ENCODE data around the gene METAP1.

The METAP1 gene

GRCh38 chr4:99027304-99027703 lies 31.8 kb downstream of the METAP1 start:
- Histone ChIP-seq H3K4me1 (ENCODE audit: control insufficient read depth, low read length) (peaks cover 28% of the 10 kb centered on the region), H3K79me2 (ENCODE audit: control insufficient read depth, low read length) (peaks cover 96% of the 10 kb centered on the region), H4K20me1 (ENCODE audit: control insufficient read depth, insufficient read depth, low read depth, low read length) (no peaks in the 10 kb centered on the region), H3K27ac (ENCODE audit: low read depth, low read length) (no peak overlapping the region), H3K4me2 (ENCODE audit: low read length) (no peak overlapping the region), H3F3A (ENCODE audit: control insufficient read depth, insufficient read depth) (peaks cover 6% of the 10 kb centered on the region; the same call in 1 of the 2 replicates), H3K27me3 (ENCODE audit: control insufficient read depth, low read length) (no peaks in the 10 kb centered on the region), H3K36me3 (ENCODE audit: control insufficient read depth, low read length) (peaks cover 33% of the 10 kb centered on the region), H3K9me2 (replicated peaks; ENCODE audit: control insufficient read depth, low read length) (no peaks in the 10 kb centered on the region), H3K4me3 (ENCODE audit: low read length) (no peak overlapping the region), H3K9me3 (ENCODE audit: control insufficient read depth, insufficient read depth, low read length) (no peaks in the 10 kb centered on the region)
- TF ChIP-seq EZH2phosphoT487 (IDR thresholded peaks at IDR 0.05; ENCODE audit: borderline replicate concordance, low read length) (no peak), CTCF (IDR thresholded peaks at IDR 0.05; ENCODE audit: low read depth, low read length, poor library complexity, severe bottlenecking) (no peak)

GRCh38 chr4:99028187-99028586 lies 32.7 kb downstream of the METAP1 start:
- peaks cover 28% of the 10 kb centered on the region for H3K4me1 ChIP-seq (ENCODE audit: control insufficient read depth, low read length)

GRCh38 chr4:99029018-99029735 lies 33.7 kb downstream of the METAP1 start:
- Histone ChIP-seq H3K27ac (ENCODE audit: low read depth, low read length) (peak overlapping the region; percentile 38), H3K36me3 (ENCODE audit: control insufficient read depth, low read length) (peaks cover 42% of the 10 kb centered on the region), H3K4me1 (ENCODE audit: control insufficient read depth, low read length) (peaks cover 28% of the 10 kb centered on the region), H3F3A (ENCODE audit: control insufficient read depth, insufficient read depth) (peaks cover 6% of the 10 kb centered on the region; the same call in 1 of the 2 replicates), H3K27me3 (ENCODE audit: control insufficient read depth, low read length) (no peaks in the 10 kb centered on the region), H3K4me3 (ENCODE audit: low read length) (peak overlapping the region; percentile 11; the same call in 1 of the 2 replicates), H3K4me2 (ENCODE audit: low read length) (peak overlapping the region; percentile 44), H3K9me3 (ENCODE audit: control insufficient read depth, insufficient read depth, low read length) (no peaks in the 10 kb centered on the region), H3K79me2 (ENCODE audit: control insufficient read depth, low read length) (peaks cover 92% of the 10 kb centered on the region), H3K9me2 (replicated peaks; ENCODE audit: control insufficient read depth, low read length) (no peaks in the 10 kb centered on the region), H4K20me1 (ENCODE audit: control insufficient read depth, insufficient read depth, low read depth, low read length) (no peaks in the 10 kb centered on the region)
- TF ChIP-seq EZH2phosphoT487 (IDR thresholded peaks at IDR 0.05; ENCODE audit: borderline replicate concordance, low read length) (no peak), CTCF (IDR thresholded peaks at IDR 0.05; ENCODE audit: low read depth, low read length, poor library complexity, severe bottlenecking) (no peak)

More at GRCh38 chr4:99028187-99028586, 32.7 kb downstream of the METAP1 start:
- Histone ChIP-seq H3F3A (ENCODE audit: control insufficient read depth, insufficient read depth) (peaks cover 6% of the 10 kb centered on the region; the same call in 1 of the 2 replicates), H3K27me3 (ENCODE audit: control insufficient read depth, low read length) (no peaks in the 10 kb centered on the region), H3K79me2 (ENCODE audit: control insufficient read depth, low read length) (peaks cover 93% of the 10 kb centered on the region), H3K9me3 (ENCODE audit: control insufficient read depth, insufficient read depth, low read length) (no peaks in the 10 kb centered on the region), H3K4me2 (ENCODE audit: low read length) (no peak overlapping the region), H3K27ac (ENCODE audit: low read depth, low read length) (no peak overlapping the region), H3K36me3 (ENCODE audit: control insufficient read depth, low read length) (peaks cover 34% of the 10 kb centered on the region), H3K4me3 (ENCODE audit: low read length) (no peak overlapping the region), H4K20me1 (ENCODE audit: control insufficient read depth, insufficient read depth, low read depth, low read length) (no peaks in the 10 kb centered on the region), H3K9me2 (replicated peaks; ENCODE audit: control insufficient read depth, low read length) (no peaks in the 10 kb centered on the region)
- no peak for TF ChIP-seq EZH2phosphoT487 (IDR thresholded peaks at IDR 0.05; ENCODE audit: borderline replicate concordance, low read length)
- no peak for TF ChIP-seq CTCF (IDR thresholded peaks at IDR 0.05; ENCODE audit: low read depth, low read length, poor library complexity, severe bottlenecking)

Measured in DOHH2 (cell line).